ENCODE measurements around the gene RAB11FIP2. TPM values are rescaled to one million over a fixed set of nuclear protein-coding genes. Genes with fewer than 3 reads are reported as not detected.

The RAB11FIP2 gene
- total and polyA plus RNA-seq, 2 of the 4 experiments (the other 2 are of a cell fraction) = 3.6 to 16.1 TPM

- 66% methylated on average over 2 of the region's 4 CpGs; no CpG with 5 or more reads in 1 of the 2 experiments for WGBS, 2 experiments (ENCODE audit: extremely low coverage in 2 of 2, insufficient read length in 1 of 2)
- no peaks in the 10 kb centered on the region for H3K9me1 ChIP-seq (ENCODE audit: insufficient read depth, low read length)
- H3K4ac ChIP-seq (ENCODE audit: low read depth, low read length) = no peak overlapping the region
- no TSS peak for BruUV-seq (replicated peaks)
- H2AK9ac ChIP-seq (replicated peaks; ENCODE audit: low read depth, low read length, poor library complexity) = no peak overlapping the region
- ChIA-PET POLR2A (ENCODE audit: unreplicated experiment) (no interaction called here), CTCF (interaction anchor here (1.2 kb wide), 1 partner anchor 8 kb away, joined by 3 read pairs; no protein-coding TSS in a partner anchor)
- no peak overlapping the region for H2BK15ac ChIP-seq (ENCODE audit: low read depth, low read length)
- H3K27ac ChIP-seq (ENCODE audit: insufficient read depth, low read length) = no peak overlapping the region
- no peak overlapping the region for H3K9ac ChIP-seq (ENCODE audit: low read depth, low read length)
- H2BK5ac ChIP-seq (ENCODE audit: low read depth, low read length, poor library complexity, severe bottlenecking) = no peak overlapping the region
- intact Hi-C loops (cut with micrococcal nuclease) = no loop called here
- no peaks in the 10 kb centered on the region for H3K4me1 ChIP-seq (ENCODE audit: control insufficient read depth, insufficient read depth, low read length)
- no peak overlapping the region for H3K56ac ChIP-seq (ENCODE audit: extremely low read depth, insufficient read depth, low read length)
- dilution Hi-C loops (cut with HindIII; ENCODE audit: low sequenced_read_pairs, unreplicated experiment) = no loop called here
- TF ChIP-seq RCOR1 (IDR thresholded peaks at IDR 0.05; ENCODE audit: insufficient replicate concordance, low read length) (no peak), MAZ (IDR thresholded peaks at IDR 0.05; ENCODE audit: borderline replicate concordance, low read depth, low read length) (no peak), CHD1 (IDR thresholded peaks at IDR 0.05; ENCODE audit: low read depth, low read length) (no peak), NFE2L2 (IDR thresholded peaks at IDR 0.05; ENCODE audit: low read depth, low read length) (no peak), MAFK (IDR thresholded peaks at IDR 0.05; ENCODE audit: low read depth, low read length) (no peak), POLR2A (IDR thresholded peaks at IDR 0.05; ENCODE audit: low read depth, low read length) (no peak), RAD21 (IDR thresholded peaks at IDR 0.05; ENCODE audit: low read length) (no peak), RFX5 (IDR thresholded peaks at IDR 0.05; ENCODE audit: low read depth, low read length) (no peak), SMC3 (IDR thresholded peaks at IDR 0.05; ENCODE audit: low read depth, low read length) (no peak), ELK1 (IDR thresholded peaks at IDR 0.05; ENCODE audit: borderline replicate concordance, low read depth, low read length) (no peak), CTCF (conservative IDR thresholded peaks at IDR 0.05; ENCODE audit: low read depth, low read length) (no peak), BHLHE40 (IDR thresholded peaks at IDR 0.05; ENCODE audit: low read depth, low read length) (no peak), MXI1 (IDR thresholded peaks at IDR 0.05; ENCODE audit: borderline replicate concordance, low read depth, low read length) (no peak), CEBPB (IDR thresholded peaks at IDR 0.05; ENCODE audit: low read depth, low read length) (no peak), USF2 (IDR thresholded peaks at IDR 0.05; ENCODE audit: low read depth, low read length) (no peak), FOS (IDR thresholded peaks at IDR 0.05; ENCODE audit: low read depth, low read length) (no peak)
- H3K4me2 ChIP-seq (ENCODE audit: low read depth, low read length) = no peak overlapping the region
- H3K9me3 ChIP-seq (ENCODE audit: control insufficient read depth, insufficient read depth, low read length) = no peaks in the 10 kb centered on the region
- no peak overlapping the region for H3K14ac ChIP-seq (replicated peaks; ENCODE audit: low read depth, low read length)
- H4K20me1 ChIP-seq (ENCODE audit: insufficient read depth, low read length) = no peaks in the 10 kb centered on the region
- no peak overlapping the region for H4K91ac ChIP-seq (ENCODE audit: insufficient read depth, low read depth, low read length)
- no peaks in the 10 kb centered on the region for H3K36me3 ChIP-seq (ENCODE audit: control insufficient read depth, insufficient read depth, low read length)
- no peak for ATAC-seq (ENCODE audit: low read depth)
- H2BK20ac ChIP-seq (ENCODE audit: low read depth, low read length) = no peak overlapping the region
- no peaks in the 10 kb centered on the region for H3K79me1 ChIP-seq (ENCODE audit: low read depth in 1 of 2, low read length in 2 of 2)
- H3K23ac ChIP-seq (ENCODE audit: low read depth, low read length) = no peak overlapping the region
- no peak overlapping the region for H2AFZ ChIP-seq (replicated peaks; ENCODE audit: low read length, poor library complexity)
- no peak overlapping the region for H3K4me3 ChIP-seq (ENCODE audit: insufficient read depth, low read depth, low read length)
- H2BK120ac ChIP-seq (ENCODE audit: low read depth, low read length) = no peak overlapping the region
- in situ Hi-C loops (cut with MboI; ENCODE audit: low sequenced_read_pairs) = no loop called here
- no peak overlapping the region for H2AK5ac ChIP-seq (ENCODE audit: low read depth, low read length)
- H4K8ac ChIP-seq (ENCODE audit: low read depth in 2 of 2, low read length in 2 of 2) = no peak overlapping the region
- DNase-seq = no peak
- no peak overlapping the region for H4K5ac ChIP-seq (ENCODE audit: low read depth, low read length)
- H3K27me3 ChIP-seq (ENCODE audit: control insufficient read depth, insufficient read depth, low read length) = no peaks in the 10 kb centered on the region
- H3K18ac ChIP-seq (ENCODE audit: low read depth, low read length) = no peak overlapping the region
Measured at GRCh38 chr10:118062798-118063238, 16.1 kb upstream of the RAB11FIP2 start.
